Measurements from ENCODE around the gene KLHL34.

DNA sequence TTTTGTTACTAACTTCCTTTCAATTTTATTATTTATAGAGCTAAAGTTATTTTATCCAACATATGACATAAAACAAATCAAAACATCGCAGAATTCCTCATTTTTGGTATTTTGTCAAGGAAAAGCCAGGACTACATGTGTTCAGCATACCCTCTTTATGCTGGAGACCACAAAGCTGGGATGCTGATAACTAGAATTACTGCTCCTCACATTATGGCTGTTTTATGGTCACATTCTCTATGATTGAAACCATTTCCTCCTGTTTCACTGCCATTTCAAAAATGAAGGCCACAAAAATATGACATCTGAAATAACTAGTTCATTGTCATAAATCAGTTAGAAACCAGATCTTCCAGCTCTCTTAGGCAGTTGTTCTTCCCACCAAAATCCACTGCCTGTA is 41.7 kb downstream of the KLHL34 start:
- TF ChIP-seq YY1 (IDR thresholded peaks at IDR 0.05; ENCODE audit: insufficient read depth, insufficient read length) (no peak), SUZ12 (IDR thresholded peaks at IDR 0.05; ENCODE audit: extremely low read depth, insufficient read depth, insufficient read length) (no peak)
